Right forelimb (tissue), 1 donor: Measurements from ENCODE around the gene TULP1.
"Not testable (repeated sequence)": the region's sequence is repeated elsewhere in the genome, so short reads cannot be mapped to it uniquely, and the experiment has no call there.

Source experiments
- DNase-seq: peaks from one replicate; pipeline ENCODE4 v3.0.0-alpha.2; 2018

The TULP1 gene

GRCh38 chr6:35519313-35520015, 6.8 kb upstream of the TULP1 start:
- DNase-seq = no peak

DNA sequence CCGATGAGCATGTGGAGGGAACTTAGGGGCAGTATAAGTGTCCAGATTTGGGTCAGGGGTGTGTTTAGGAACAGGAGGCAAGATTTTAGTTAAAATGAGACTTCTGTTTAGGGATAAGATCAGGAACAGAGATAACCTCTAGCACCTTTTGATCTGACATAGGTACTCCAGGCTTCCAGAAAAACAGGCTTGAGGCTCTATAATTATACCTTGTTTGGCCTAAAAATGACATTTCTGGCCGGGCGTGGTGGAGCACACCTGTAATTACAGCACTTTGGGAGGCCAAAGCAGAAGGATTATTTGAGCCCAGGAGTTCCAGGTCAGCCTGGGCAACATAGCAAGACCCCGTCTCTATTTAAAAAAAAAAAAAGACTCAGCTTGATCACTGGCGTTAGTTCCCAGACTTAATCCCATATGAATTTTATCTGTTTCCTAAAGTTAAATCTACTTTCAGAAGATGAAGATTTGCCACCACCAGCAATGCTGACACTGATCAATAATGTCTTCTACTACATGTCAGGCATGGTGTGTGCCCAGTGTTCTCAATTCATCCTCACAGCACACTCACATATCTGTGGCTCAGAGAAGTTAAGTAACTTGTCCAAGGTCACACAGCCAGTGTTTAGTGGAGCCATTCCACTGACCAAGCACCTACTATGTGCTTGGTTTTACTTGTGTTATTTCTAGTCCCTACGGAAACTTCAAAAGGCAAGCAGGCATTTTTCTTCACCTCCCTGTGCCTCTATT, 6.0 kb upstream of the TULP1 start:
- no peak for DNase-seq

DNA sequence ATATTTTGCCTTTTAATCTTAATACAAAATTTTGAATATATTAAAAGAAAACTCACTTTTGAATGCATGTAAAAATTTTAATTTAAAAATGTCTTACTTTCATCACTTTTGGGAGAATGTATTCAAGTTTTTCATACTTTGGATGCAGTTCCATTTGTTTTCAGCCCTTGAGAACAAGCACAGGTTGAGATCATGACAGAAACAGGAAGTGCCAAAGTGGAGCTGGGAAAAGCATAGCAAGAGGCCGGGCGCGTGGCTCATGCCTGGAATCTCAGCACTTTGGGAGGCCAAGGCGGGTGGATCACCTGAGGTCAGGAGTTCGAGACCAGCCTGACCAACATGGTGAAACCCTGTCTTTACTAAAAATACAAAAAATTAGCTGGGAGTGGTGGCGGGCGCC, 5.3 kb upstream of the TULP1 start:
- DNase-seq = not testable (repeated sequence)

DNA sequence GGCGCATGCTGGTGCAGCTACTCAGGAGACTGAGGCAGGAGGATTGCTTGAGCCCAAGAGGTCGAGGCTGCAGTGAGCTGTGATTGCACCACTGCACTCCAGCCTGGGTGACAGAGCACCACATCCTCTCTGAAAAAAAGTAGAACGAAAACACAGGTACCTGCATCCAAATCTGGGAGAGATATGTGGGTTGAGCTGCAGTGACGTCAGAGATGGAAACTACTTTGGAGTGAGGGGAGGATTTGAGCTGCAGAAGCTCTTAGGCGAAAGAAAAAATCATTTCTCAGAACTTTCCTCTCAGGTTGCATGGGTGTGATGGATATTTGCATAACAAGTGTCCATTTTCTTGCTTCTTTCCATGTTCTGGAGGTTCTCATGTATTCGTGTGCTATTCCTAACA, 4.0 kb upstream of the TULP1 start:
- no peak for DNase-seq

DNA sequence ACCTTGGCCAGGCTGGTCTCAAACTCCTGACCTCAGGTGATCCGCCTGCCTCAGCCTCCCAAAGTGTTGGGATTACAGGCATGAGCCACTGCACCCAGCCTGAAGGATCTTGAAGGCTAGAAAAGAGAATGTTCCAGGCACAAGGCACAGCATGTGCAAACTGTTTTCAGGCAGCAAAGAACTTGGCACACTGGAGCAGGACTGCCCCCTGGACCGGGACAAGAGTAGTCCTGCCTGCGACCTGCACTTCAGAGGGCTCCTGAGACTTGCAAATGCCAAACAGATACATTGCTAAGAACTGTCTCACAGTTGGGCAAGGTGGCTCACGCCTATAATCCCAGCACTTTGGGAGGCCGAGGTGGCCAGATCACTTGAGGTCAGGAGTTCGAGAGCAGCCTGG, 3.2 kb upstream of the TULP1 start:
- DNase-seq = not testable (repeated sequence)

DNA sequence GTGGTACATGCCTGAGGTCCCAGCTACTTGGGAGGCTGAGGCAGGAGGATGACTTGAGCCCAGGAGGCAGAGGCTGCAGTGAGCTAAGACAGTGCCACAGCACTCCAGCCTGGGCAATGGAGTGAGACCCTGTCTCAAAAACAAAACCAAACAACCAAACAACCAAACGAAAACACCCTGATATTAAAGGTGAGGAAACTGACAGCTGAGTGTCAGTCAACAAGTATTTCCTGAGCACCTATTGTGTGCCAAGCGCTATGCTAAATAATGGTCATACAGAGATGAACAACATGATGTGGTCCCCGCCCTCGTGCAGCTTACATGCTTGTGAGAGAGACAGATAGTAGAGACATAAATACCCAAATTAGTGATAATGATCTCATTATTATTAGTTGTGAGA, 1.9 kb upstream of the TULP1 start:
- DNase-seq = no peak

DNA sequence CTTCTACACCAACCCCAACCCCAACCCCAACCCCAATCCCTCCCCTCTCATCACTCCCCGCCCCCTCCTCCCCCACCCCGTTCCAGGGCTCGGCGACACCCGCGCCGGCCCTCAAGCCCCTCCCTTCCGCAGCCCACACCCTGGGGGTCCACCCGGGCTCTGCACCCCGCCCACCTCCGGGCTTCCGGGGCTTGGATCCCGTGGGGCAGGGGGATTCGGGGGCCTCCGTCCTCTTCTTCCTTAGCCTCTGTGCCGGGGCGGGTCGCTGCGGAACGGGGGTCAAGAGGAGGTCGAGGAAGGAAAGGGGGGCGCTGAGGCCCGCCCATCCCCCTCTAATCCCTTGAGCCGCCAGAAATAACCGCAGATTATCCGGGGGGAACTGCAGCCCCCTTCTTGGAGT, 690 bp downstream of the TULP1 start:
- no peak for DNase-seq

DNA sequence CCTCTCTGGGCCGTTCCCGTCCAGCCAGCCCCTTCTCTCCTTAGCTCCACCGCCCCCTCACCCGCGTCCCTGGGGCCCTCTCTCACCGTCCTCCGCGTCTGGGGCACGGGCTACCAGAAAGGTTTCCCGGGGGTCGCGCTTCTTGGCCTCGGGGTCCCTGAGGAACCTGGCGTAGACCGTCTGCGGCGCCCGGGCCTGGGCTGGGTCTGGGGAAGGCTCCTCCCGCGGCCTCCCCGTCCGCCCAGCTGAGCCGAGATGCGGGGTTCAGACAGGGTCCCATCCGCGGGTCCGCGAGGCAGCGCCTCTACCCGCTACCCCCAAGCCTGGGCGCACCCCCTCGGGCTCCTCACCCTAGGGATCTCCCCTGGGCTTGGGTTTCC, 1.1 kb downstream of the TULP1 start:
- no peak for DNase-seq

- no peak for DNase-seq
These were observed 1.7 kb downstream of the TULP1 start for GRCh38 chr6:35510916-35511561.

DNA sequence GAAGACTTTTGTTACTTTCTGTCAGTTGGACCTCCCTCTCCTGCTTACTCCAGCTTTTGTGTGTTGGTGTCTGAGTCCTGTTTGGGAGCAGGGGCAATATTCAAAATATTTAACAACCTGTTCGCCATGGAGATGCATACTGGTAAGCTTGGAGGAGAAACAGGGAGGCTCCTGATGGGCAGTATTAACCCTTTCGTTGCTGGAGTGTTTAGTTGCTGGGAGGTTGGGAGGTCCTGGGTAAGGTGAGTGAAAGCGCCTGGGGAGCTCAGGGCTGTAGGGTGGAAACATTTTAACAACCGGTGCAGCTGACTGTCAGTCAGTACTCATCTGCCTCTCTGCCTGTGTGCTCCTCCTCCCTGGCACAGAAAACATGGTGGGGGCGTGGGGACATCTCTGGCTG, 4.2 kb downstream of the TULP1 start:
- DNase-seq = no peak

DNA sequence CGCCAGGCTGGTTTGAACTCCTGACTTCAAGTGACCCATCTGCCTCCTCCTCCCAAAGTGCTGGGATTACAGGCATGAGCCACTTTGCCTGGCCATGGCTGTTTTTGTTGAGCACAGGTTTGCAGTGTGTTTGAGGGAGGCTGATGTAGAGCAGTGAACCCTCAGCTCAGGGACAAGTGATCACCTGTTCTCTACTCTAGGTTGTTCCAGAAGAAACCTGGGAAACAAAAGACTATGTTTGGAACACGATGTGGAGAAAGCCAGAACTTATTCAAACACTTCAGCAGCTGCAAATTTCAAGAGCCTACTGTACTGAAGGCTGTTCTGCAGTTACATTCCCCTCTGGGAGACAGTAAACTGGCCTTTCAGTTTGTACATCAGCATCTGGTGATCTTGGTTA, 4.7 kb downstream of the TULP1 start:
- DNase-seq = no peak

- no peak for DNase-seq
These were observed 5.5 kb downstream of the TULP1 start for GRCh38 chr6:35507221-35507620.

DNA sequence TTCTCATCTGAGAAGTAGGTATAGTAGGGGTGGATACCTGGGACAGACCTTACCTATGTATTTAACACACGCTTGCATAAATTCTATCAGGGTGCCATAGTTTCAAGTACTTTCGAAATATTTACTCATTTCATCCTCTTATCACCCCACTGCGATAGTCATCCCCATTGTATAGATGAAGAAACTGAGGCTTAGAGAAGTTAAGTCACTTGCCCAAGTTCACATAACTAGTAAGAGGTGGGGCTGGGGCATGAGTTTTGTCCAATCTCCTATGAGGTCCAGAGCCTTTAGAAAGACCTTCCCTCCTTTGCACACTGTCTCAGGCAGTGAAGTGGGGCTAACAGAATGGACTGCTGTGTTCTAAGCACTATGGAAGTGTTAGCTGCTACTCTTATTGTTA, 6.2 kb downstream of the TULP1 start:
- no peak for DNase-seq

- DNase-seq = no peak
These were observed 6.7 kb downstream of the TULP1 start for GRCh38 chr6:35505999-35506412.

DNA sequence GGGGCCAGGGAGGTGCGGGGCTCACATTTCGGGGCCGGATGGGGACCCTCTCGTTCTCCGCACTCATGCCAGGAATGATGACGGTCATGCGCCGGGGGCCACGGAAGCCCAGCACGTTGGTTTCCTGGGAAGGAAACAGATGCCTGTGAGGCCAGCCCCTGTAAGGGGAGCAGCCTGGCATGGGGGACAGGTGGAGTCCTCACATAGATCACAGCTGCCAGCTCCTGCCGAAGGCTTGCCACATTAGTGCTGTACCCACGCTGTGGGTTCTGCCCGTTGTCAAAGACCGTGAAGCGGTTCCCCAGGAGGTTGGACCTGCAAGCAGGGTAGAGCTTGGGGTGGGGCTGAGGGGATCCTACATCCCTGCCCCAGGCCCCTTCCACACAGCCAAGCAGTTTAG, 9.2 kb downstream of the TULP1 start:
- DNase-seq = no peak

DNA sequence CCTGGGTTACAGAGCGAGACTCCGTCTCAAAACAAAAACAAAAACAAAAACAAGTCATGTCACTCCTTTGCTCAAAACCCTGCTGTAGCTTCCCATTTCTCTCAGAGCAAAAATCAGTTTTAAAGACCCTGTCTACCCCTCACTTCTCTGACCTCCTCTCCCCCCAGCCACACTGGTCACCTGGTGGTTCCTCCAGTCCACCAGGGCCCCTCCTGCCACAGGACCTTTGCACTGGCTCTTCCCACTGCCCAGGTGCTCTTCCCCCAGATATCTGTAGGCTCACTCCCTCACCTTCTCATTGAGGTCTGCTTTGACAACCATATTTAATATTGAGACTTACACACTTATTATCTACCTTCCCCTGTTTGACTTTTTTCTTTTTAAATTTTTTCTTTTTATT, 10.9 kb downstream of the TULP1 start:
- DNase-seq = no peak

GRCh38 chr6:35500782-35501181, 11.9 kb downstream of the TULP1 start:
- no peak for DNase-seq

DNA sequence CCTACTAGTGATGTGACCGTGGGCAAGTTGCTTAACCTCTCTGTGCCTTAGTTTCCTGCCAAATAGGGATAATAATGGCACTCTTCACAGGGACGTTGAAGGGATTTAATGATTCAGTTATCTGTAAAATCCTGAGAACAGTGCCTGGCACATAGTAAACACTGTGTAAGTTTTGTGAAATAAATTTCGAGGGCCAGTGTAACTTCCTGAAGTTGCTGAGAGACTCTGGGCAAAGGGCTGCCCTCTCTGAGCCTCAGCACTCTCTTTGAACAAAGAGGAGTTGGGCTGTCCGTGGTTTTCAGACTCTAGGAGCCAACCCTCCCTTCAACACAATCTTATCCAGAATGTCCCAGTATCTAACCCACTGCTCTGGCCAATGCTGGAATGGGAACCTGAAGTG, 13.3 kb downstream of the TULP1 start:
- DNase-seq = no peak

- DNase-seq = no peak
These were observed 14.2 kb downstream of the TULP1 start for GRCh38 chr6:35498422-35499067.

- peak; percentile 89 for DNase-seq
These were observed 14.9 kb downstream of the TULP1 start for GRCh38 chr6:35497571-35498421.

DNA sequence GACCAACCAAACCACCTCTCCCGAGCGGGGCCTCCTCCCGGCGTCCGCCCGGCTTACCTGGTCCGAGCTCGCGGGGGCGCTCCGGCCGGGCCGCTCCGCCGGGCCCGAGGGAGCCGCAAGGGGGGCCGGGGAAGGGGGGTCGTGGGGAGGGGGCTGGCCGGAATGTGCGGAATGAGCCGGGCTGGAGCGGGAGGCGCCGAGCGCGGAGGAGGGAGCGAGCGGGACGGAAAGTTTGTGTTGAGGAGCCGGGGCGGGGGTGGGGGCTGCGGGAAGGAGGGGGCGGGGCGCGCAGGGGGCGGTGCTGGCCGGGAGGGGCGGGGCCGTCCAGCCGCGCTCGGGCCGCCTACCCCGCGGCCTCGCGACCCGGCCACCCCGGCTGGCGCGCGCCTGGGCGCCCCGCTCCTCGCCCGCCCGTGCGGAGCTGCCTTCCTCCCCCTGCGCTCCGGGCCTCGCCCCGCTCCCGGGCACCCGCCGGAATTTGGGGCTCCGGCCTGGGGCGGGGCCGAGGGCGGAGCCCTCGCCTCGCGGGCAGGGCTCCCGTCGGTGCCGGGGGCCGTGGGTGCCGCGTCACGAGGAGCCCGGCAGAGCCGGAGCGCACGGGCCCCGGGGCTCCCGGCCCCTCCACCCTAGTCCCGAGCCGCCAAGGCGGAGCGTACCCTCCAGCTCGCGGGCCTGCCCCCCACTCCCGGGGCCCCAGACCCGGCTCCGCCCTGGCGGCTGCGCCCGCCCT, 15.7 kb downstream of the TULP1 start, which contains the start of gene TEAD3:
TSS of gene TEAD3 (minus strand) at position 239 of the 730 bp plus-strand sequence.
- DNase-seq = peak; percentile 88
